ENCODE data around the gene SPAG5. TPM values are rescaled to one million over a fixed set of nuclear protein-coding genes. Genes with fewer than 3 reads are reported as not detected.

The SPAG5 gene
- total RNA-seq, 4 donors from 2014 or later = 1.4 to 4.9 (median 2.6) TPM

DNA sequence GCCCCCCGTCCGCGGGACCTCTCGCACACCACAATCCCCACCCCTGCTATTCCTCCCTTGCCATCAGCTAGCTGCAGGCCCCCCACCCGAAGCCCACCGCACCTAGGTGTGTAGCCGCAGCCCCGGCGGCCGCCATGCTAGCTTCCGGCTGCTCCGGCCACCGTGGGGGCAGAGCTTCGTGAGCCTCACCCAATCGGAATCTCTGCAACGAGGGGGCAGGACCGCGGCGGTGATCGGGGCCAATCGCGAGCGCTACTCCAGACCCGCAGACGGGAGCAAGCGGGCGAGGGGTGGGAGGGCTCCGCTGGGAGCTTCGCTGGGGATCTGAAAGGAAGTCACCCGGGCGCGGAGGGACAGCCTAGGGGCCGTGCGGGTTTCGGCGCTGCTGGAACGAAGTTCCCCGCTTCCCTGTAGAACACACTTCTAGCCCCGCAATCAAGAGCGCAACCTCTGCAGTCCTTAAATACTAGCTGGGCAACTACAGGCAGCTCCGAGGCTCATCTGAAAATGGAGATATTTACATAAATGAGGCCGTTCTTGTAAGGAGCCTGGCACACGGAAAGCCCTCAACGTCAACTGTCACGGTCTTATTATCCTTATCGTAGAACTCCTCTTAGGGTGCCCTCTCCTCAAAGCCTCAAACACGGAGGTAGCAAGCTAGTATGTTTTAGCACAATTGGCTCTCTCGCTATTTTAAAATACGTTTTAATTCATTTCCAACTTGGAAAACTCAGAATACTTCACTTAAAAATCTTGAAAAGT, 27.3 kb downstream of the SPAG5 start, which contains the start of gene PIGS:
Gene PIGS, minus strand, starts transcription at position 164 of the 762 bp plus-strand sequence. Its CDS starts 28 bp downstream, at position 136.
- WGBS, 2 donors (ENCODE audit: low coverage in 1 of 2) = 0 to 3% methylated on average over 8 to 9 of the region's 49 CpGs
- Histone ChIP-seq H3K4me1 (peaks cover 0 to 51% (median 12%) of the 10 kb centered on the region in 3 donors), H3K27ac (peak within 1 kb of the TSS; percentile 81 to 88 (median 85)), H3K36me3 (peaks cover 0 to 17% of the 10 kb centered on the region in 2 donors), H3K9me3 (no peaks in the 10 kb centered on the region), H3K4me3 (peak within 1 kb of the TSS; percentile 74 to 94), H3K27me3 (no peaks in the 10 kb centered on the region)
- ATAC-seq = peak; percentile 99
- TF ChIP-seq, protein P1, sequence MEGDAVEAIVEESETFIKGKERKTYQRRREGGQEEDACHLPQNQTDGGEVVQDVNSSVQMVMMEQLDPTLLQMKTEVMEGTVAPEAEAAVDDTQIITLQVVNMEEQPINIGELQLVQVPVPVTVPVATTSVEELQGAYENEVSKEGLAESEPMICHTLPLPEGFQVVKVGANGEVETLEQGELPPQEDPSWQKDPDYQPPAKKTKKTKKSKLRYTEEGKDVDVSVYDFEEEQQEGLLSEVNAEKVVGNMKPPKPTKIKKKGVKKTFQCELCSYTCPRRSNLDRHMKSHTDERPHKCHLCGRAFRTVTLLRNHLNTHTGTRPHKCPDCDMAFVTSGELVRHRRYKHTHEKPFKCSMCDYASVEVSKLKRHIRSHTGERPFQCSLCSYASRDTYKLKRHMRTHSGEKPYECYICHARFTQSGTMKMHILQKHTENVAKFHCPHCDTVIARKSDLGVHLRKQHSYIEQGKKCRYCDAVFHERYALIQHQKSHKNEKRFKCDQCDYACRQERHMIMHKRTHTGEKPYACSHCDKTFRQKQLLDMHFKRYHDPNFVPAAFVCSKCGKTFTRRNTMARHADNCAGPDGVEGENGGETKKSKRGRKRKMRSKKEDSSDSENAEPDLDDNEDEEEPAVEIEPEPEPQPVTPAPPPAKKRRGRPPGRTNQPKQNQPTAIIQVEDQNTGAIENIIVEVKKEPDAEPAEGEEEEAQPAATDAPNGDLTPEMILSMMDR (IDR thresholded peaks at IDR 0.05) = peak in 2 of 4 experiments; percentile 7 to 14
- TF ChIP-seq POLR2A (IDR thresholded peaks at IDR 0.05) = peak; percentile 72 to 76
- peak; percentile 75 for TF ChIP-seq POLR2AphosphoS5 (IDR thresholded peaks at IDR 0.05)
- TF ChIP-seq EP300 (IDR thresholded peaks at IDR 0.05) = no peak

- peak overlapping the region; percentile 74 to 94 for H3K4me3 ChIP-seq
- peaks cover 0 to 18% of the 10 kb centered on the region in 2 donors for H3K36me3 ChIP-seq
- no peak for TF ChIP-seq POLR2AphosphoS5 (IDR thresholded peaks at IDR 0.05)
- no peak for TF ChIP-seq EP300 (IDR thresholded peaks at IDR 0.05)
- TF ChIP-seq, protein P1 (IDR thresholded peaks at IDR 0.05) = no peak
- no peak for TF ChIP-seq POLR2A (IDR thresholded peaks at IDR 0.05)
- no peaks in the 10 kb centered on the region for H3K9me3 ChIP-seq
- peak; percentile 5 for ATAC-seq
- peak overlapping the region; percentile 65 to 88 (median 85) for H3K27ac ChIP-seq
- WGBS, 2 donors (ENCODE audit: low coverage in 1 of 2) = 0 to 6% methylated on average over 2 to 3 of the region's 39 CpGs
- H3K4me1 ChIP-seq = peaks cover 0 to 47% (median 10%) of the 10 kb centered on the region in 3 donors
- H3K27me3 ChIP-seq = no peaks in the 10 kb centered on the region
These were observed 28.0 kb downstream of the SPAG5 start for GRCh38 chr17:28570716-28571360.

GRCh38 chr17:28569446-28569845, 29.4 kb downstream of the SPAG5 start:
- 100% methylated on average over 1 of the region's 1 CpG for WGBS, 2 donors (ENCODE audit: low coverage in 1 of 2)
- H3K27ac ChIP-seq = no peak overlapping the region
- peaks cover 0 to 40% (median 9%) of the 10 kb centered on the region in 3 donors for H3K4me1 ChIP-seq
- H3K4me3 ChIP-seq = no peak overlapping the region
- no peaks in the 10 kb centered on the region for H3K9me3 ChIP-seq
- H3K27me3 ChIP-seq = no peaks in the 10 kb centered on the region
- H3K36me3 ChIP-seq = peaks cover 0 to 18% of the 10 kb centered on the region in 2 donors
- no peak for ATAC-seq
- TF ChIP-seq, protein P1 (IDR thresholded peaks at IDR 0.05) = no peak
- no peak for TF ChIP-seq POLR2AphosphoS5 (IDR thresholded peaks at IDR 0.05)
- no peak for TF ChIP-seq POLR2A (IDR thresholded peaks at IDR 0.05)
- TF ChIP-seq EP300 (IDR thresholded peaks at IDR 0.05) = no peak

DNA sequence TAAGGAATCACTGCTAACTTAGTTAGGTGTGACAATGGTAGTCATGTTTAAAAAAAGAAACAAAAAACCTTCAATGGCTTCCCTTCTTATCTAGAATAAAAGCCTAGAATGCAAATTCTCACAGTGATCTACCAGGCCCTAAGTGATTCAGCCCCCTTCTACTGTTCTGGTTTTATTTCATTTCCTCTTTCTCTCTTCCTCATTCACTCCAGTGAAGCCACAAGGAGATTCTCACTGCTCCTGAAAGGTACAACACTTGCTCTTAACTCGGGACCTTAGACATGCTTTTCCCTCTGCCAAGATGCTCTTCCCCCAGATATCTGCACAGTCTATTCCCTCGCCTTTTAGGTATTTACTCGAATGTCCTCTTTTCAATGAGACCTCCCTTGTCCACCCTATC, 31.2 kb downstream of the SPAG5 start:
- no peak for ATAC-seq

More for the DNA sequence above, 31.2 kb downstream of the SPAG5 start:
- H3K27ac ChIP-seq = no peak overlapping the region
- H3K27me3 ChIP-seq = no peaks in the 10 kb centered on the region
- H3K4me3 ChIP-seq = no peak overlapping the region
- peaks cover 0 to 44% (median 9%) of the 10 kb centered on the region in 3 donors for H3K4me1 ChIP-seq
- WGBS, 2 donors (ENCODE audit: low coverage in 1 of 2) = 84 to 87% methylated on average over 3 of the region's 3 CpGs
- H3K9me3 ChIP-seq = no peaks in the 10 kb centered on the region
- H3K36me3 ChIP-seq = peaks cover 0 to 32% of the 10 kb centered on the region in 2 donors
- TF ChIP-seq POLR2AphosphoS5 (IDR thresholded peaks at IDR 0.05) (no peak), EP300 (IDR thresholded peaks at IDR 0.05) (no peak), POLR2A (IDR thresholded peaks at IDR 0.05) (no peak)
- TF ChIP-seq, protein P1 (IDR thresholded peaks at IDR 0.05) = no peak

Data from gastroesophageal sphincter (tissue), 4 donors.